GM06990 (cell line): ENCODE measurements around the gene AP1S2.

Source experiments
- DNase-seq: peaks from one replicate; pipeline ENCODE4 v3.0.0-alpha.2; 2011; ENCODE audit not compliant: insufficient read length; ENCODE audit errors: extremely low read depth
- H3K27me3 ChIP-seq: replicated peaks from 2 replicates; pipeline ENCODE4 v1.6.0; 2011; ENCODE audit warnings: low read length; ENCODE audit not compliant: control insufficient read depth, insufficient read depth
- H3K36me3 ChIP-seq: 2 replicates; pipeline ENCODE4 v1.5.1; 2011; ENCODE audit warnings: low read length; ENCODE audit not compliant: control insufficient read depth, insufficient read depth
- H3K4me3 ChIP-seq: replicated peaks from 2 replicates; pipeline ENCODE4 v1.5.1; 2011; ENCODE audit warnings: low read depth, mild to moderate bottlenecking, control low read depth, low read length
- CTCF ChIP-seq: IDR thresholded peaks from 2 replicates; pipeline ENCODE4 v1.5.1; 2011; ENCODE audit warnings: low read length, control low read depth, mild to moderate bottlenecking, inconsistent platforms; ENCODE audit not compliant: insufficient read depth, poor library complexity, severe bottlenecking

Gene AP1S2

GRCh38 chrX:15874672-15875071 lies 20.1 kb upstream of the AP1S2 start:
- H3K4me3 ChIP-seq = no peak overlapping the region
- DNase-seq = no peak
- no peaks in the 10 kb centered on the region for H3K27me3 ChIP-seq
- no peak for TF ChIP-seq CTCF
- no peaks in the 10 kb centered on the region for H3K36me3 ChIP-seq

- Histone ChIP-seq H3K36me3 (no peaks in the 10 kb centered on the region), H3K4me3 (no peak overlapping the region), H3K27me3 (no peaks in the 10 kb centered on the region)
- no peak for DNase-seq
- no peak for TF ChIP-seq CTCF
Observed at GRCh38 chrX:15873566-15873965, 19.0 kb upstream of the AP1S2 start.

- Histone ChIP-seq H3K27me3 (no peaks in the 10 kb centered on the region), H3K36me3 (no peaks in the 10 kb centered on the region)
- DNase-seq = no peak
Observed at GRCh38 chrX:15870310-15870709, 15.7 kb upstream of the AP1S2 start.

GRCh38 chrX:15869695-15870094 lies 15.1 kb upstream of the AP1S2 start:
- no peak for TF ChIP-seq CTCF
- H3K36me3 ChIP-seq = no peaks in the 10 kb centered on the region
- DNase-seq = no peak
- H3K4me3 ChIP-seq = no peak overlapping the region
- no peaks in the 10 kb centered on the region for H3K27me3 ChIP-seq

More at GRCh38 chrX:15870310-15870709, 15.7 kb upstream of the AP1S2 start:
- no peak for TF ChIP-seq CTCF
- no peak overlapping the region for H3K4me3 ChIP-seq

- TF ChIP-seq CTCF = no peak
- no peaks in the 10 kb centered on the region for H3K27me3 ChIP-seq
- no peaks in the 10 kb centered on the region for H3K36me3 ChIP-seq
- DNase-seq = no peak
- no peak overlapping the region for H3K4me3 ChIP-seq
Observed at GRCh38 chrX:15866147-15866546, 11.5 kb upstream of the AP1S2 start.

- no peaks in the 10 kb centered on the region for H3K27me3 ChIP-seq
- H3K4me3 ChIP-seq = no peak overlapping the region
- no peak for TF ChIP-seq CTCF
- H3K36me3 ChIP-seq = no peaks in the 10 kb centered on the region
- DNase-seq = no peak
Observed at GRCh38 chrX:15864629-15865028, 10.0 kb upstream of the AP1S2 start.
